DMS114 treated with DMSO at 0.1 percent for 48 hours (cell line): ENCODE measurements around the gene CCDC92.

ENCODE experiments used
- DNase-seq: peaks from one replicate; lab custom pipeline; 2025; ENCODE audit not compliant: unreplicated experiment; lab: John Stamatoyannopoulos, UW

The CCDC92 gene

GRCh38 chr12:123972457-123973401 is at the start of gene CCDC92, which contains the start of gene ZNF664:
Gene CCDC92 (minus strand): TSS chr12:123972831. CDS start chr12:123944305, 28,526 bp downstream.
Gene ZNF664 (plus strand): TSS chr12:123973215. CDS start chr12:124012145, 38,930 bp downstream.
- DNase-seq = peak; percentile 67

GRCh38 chr12:124022161-124022560 is 49.5 kb upstream of the CCDC92 start:
- DNase-seq = no peak

GRCh38 chr12:124021007-124021406 is 48.4 kb upstream of the CCDC92 start:
- DNase-seq = no peak

- no peak for DNase-seq
These were observed 47.9 kb upstream of the CCDC92 start for GRCh38 chr12:124020514-124020949.

GRCh38 chr12:124019115-124019514 is 46.5 kb upstream of the CCDC92 start:
- no peak for DNase-seq

DNA sequence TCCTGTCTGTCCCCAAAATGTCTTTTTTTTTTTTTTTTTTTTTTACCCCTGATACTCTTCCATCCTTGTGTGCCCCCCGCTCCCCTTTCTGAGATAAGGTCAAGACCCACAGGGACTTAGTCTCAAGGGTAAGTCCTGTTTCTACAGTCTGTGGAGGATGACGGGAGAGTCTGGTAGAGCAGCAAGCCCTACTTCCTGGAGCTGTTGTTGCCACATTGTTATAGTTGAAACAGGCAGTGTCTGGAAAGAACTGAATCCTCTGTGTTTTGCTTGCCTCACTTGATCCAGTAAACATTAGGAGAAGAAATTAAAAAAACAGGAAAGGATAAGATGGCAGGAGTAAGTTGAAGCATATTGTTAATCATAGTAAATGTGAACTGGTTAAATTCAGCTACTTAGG is 45.9 kb upstream of the CCDC92 start:
- DNase-seq = no peak

GRCh38 chr12:124017064-124017463 is 44.4 kb upstream of the CCDC92 start:
- no peak for DNase-seq

DNA sequence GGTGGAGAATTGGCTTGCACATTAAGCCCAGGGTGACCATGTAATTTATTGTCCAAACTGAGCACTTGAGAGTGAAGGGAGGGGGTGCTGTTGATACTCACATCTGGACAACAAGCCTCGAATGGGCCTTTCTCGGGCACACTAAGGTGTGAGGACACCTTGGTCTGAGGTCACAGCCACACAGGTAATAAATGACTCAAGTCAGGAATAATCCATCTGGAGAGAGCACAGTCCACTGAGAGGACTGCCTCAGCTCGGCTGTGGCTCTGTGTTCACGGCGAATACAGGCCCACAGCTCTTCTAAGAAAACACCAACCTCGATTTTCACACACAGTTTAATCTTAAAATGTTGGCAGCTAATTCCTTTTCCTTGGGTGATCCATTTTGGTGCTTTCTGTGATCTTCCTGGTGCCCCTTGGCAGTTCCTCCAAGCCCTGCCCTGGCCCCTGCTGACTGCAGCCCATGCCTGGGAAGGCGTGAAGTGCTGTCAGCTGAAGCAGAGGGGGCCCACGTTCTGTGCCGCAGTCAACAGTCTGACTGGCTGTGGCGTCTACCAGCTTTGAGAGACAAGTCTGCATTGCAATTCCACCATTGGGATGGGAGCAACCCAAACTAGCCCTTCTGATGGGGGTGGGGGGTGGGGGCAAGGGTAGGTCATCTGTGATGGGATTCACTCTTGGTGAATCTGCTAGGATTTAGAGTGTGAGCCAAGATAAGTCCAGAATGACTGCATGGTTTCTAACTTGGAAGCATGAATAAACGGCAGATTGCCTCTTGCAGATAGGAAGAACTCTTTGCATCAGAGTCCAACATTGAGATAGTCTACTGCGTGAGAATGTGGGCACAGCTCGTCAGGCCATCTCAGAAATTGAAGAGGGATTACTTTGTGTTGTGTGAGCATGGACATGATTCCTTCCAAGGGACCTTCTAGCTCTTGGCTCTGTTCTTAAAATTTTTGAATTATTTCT is 43.1 kb upstream of the CCDC92 start:
- no peak for DNase-seq

DNA sequence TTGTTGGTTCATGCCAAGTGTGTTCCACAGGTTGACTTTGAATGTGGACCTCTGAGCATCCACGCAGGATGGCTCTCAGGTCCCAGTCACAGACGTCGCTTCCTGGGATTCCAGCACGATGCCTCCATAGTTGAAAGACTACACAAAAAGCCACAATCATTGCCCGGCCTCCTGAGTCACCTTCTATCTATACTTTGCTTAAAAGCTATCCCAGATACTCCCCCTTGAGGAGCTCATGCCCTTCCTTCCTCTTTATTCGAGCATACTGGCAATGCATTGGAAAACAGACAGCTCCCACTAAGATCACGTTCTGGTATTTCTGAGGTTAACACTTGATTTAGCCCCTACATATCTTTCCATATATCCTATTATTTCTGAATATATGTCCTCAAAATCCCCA is 40.4 kb upstream of the CCDC92 start:
- no peak for DNase-seq

DNA sequence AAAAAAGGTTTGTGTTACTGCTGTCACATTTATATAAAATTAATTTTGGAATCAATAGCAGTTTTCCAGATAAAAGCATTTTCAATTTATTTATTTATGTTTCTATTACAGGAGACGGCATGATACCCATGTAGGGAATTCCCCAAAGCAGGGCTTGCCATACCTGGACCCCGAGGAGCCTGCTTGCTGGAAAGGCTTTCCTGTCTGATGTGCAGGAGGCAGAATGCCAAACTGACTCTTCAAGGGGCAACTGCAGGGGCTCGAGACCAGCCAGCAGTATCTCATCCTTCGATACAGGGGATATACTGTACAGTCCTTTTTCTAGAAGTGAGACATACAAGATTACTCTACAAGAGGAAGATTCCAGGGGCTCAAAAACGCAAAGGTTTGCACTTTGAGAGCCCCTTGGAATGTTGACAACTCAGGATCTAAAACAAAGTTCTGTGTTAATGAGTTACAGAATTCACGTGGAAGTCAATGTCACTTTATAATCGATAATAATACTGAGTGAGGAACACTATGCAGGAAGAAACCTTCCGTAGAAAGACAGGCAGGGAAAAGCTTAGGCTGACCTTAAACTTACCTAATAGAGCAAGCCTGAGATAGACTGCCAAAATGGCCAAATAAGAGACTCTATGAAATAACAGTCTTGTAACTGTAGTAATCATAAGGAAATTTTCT is 38.9 kb upstream of the CCDC92 start:
- DNase-seq = no peak

- no peak for DNase-seq
These were observed 38.1 kb upstream of the CCDC92 start for GRCh38 chr12:124010687-124011086.

DNA sequence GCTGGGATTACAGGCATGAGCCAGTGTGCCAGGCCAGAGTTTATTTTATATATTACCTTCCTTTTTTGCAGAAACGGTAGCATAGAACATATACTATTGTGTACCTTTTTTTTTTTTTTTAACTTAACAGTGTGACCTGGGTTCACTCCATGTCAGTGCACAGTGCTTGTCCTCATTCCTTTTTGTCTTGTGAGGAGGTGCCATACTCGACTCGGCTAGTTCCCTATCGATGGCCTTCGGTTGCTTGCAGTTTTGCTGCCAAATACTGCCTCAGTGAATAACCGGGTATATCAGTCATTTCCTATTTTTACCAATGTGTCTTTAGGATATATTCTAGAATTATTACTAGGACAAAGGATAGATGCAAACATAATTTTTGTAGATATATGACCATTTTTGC is 37.1 kb upstream of the CCDC92 start:
- DNase-seq = no peak

GRCh38 chr12:124008595-124008994 is 36.0 kb upstream of the CCDC92 start:
- no peak for DNase-seq

GRCh38 chr12:124007826-124008570 is 35.4 kb upstream of the CCDC92 start:
- DNase-seq = no peak

DNA sequence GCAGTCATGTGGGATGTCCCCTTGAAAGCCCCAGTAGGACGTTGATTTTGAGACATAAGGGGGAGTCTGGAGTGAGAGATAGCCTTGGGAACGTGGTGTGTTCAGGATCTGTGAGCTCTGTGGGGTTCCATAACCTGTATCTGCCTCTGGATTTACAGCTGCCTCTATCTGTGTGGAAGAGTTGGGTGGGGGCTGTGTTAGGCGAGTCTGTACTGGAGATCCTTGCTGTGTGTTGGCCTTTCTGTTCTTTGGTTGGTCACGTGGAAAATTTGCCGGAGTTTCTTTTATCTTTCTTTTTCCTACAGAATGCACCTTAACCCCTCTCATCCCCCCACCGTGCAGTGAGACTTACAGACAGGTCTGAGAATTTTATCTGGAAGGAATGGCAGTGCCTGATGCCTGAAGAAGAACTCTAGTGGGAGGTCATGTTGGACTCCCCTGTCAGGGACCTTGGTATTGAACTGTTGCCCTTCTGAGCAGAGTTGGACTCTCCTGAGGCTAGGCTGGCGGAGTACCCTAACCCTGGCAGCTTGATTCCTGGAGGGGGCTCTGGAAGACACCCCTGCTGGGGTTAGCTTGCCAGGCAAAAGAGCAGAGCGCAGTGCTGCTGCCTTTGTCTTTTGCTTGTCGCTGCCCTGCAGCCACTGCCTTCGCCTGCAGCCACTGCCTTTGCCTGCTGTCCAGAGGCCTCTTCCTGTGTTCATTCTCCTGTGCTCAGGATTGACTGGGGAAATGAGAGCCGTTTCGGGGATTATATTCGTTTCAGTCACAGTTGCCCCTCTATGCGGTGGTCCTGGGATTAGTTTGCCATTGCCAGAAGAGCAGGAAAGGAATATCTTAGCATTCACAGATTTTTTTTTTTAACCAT is 34.4 kb upstream of the CCDC92 start:
- DNase-seq = no peak

GRCh38 chr12:124006085-124006845 is 33.6 kb upstream of the CCDC92 start:
- DNase-seq = no peak

DNA sequence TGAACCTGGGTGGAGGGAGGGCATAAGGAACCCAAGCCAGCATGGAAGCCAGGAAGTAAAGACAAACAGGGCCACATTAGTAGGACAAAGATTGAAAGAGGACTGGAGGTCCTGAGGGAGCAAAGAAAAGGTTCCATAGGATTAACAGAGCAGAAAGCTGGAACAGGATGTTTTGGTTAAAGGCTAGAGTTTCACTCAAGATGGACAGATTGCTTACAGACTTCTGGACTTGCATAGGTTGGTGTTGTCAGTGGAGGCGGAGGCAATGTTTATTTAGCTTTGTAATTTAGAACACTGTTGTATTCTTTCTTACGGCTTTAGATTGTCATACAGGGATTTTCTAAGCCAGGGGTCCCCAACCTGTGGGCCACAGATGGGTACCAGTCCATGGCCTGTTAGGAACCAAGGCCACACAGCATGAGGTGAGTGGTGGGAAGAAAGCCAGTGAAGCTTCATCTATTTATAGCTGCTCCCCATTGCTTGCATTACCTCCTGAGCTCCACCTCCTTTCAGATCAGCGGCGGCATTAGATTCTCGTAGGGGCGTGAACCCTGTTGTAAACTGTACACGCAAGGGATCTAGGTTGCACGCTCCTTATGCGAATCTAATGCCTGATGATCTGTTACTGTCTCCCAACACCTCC is 31.7 kb upstream of the CCDC92 start:
- no peak for DNase-seq

- no peak for DNase-seq
These were observed 30.0 kb upstream of the CCDC92 start for GRCh38 chr12:124002654-124003053.
